Trophoblast cell (in vitro differentiated cells and primary cell): ENCODE data around the gene DNAH2.

Source experiments
- DNase-seq, 2 donors: peaks; one replicate each; pipeline ENCODE4 v3.0.0-alpha.2; 2016
- H2AFZ ChIP-seq: 2 replicates; pipeline ENCODE4 v1.6.1; 2013; ENCODE audit warnings: low read length, moderate library complexity, mild to moderate bottlenecking; ENCODE audit not compliant: insufficient read depth, poor library complexity
- H2AK5ac ChIP-seq: 2 replicates; pipeline ENCODE4 v1.6.1; 2013; ENCODE audit warnings: mild to moderate bottlenecking, low read length
- H2BK120ac ChIP-seq: 2 replicates; pipeline ENCODE4 v1.6.1; 2013; ENCODE audit warnings: low read length, mild to moderate bottlenecking, moderate library complexity; ENCODE audit not compliant: insufficient read depth, poor library complexity
- H2BK12ac ChIP-seq: 2 replicates; pipeline ENCODE4 v1.6.1; 2013; ENCODE audit warnings: mild to moderate bottlenecking, low read length, moderate library complexity
- H2BK5ac ChIP-seq: 2 replicates; pipeline ENCODE4 v1.6.1; 2013; ENCODE audit warnings: low read length, low read depth, moderate library complexity, mild to moderate bottlenecking; ENCODE audit not compliant: poor library complexity
- H3K14ac ChIP-seq: 2 replicates; pipeline ENCODE4 v1.6.1; 2013; ENCODE audit warnings: mild to moderate bottlenecking, low read length
- H3K18ac ChIP-seq: 2 replicates; pipeline ENCODE4 v1.6.1; 2013; ENCODE audit warnings: mild to moderate bottlenecking, low read length
- H3K23ac ChIP-seq: 2 replicates; pipeline ENCODE4 v1.6.1; 2013; ENCODE audit warnings: low read length
- H3K27ac ChIP-seq: 2 replicates; pipeline ENCODE4 v1.5.1; 2013; ENCODE audit warnings: low read depth, mild to moderate bottlenecking, inconsistent platforms, low read length, moderate library complexity
- H3K27me3 ChIP-seq: 2 replicates; pipeline ENCODE4 v1.6.1; 2013; ENCODE audit warnings: inconsistent platforms, mild to moderate bottlenecking, low read length, moderate library complexity; ENCODE audit not compliant: insufficient read depth
- H3K36me3 ChIP-seq, 2 experiments: 1 replicate in 1 of 2; 2 replicates in 1 of 2; pipeline ENCODE4 v1.6.1; 2013; ENCODE audit warnings: low read length in 2 of 2, mild to moderate bottlenecking in 2 of 2, moderate library complexity in 1 of 2; ENCODE audit not compliant: insufficient read depth in 2 of 2, control insufficient read depth in 1 of 2
- H3K4ac ChIP-seq: 2 replicates; pipeline ENCODE4 v1.6.1; 2013; ENCODE audit warnings: low read depth, mild to moderate bottlenecking, low read length, moderate library complexity
- H3K4me1 ChIP-seq, 2 experiments: 1 replicate in 1 of 2; 2 replicates in 1 of 2; pipeline ENCODE4 v1.6.1; 2013; ENCODE audit warnings: low read length in 2 of 2, mild to moderate bottlenecking in 2 of 2, moderate library complexity in 1 of 2; ENCODE audit not compliant: insufficient read depth in 2 of 2, control insufficient read depth in 1 of 2
- H3K4me2 ChIP-seq: 2 replicates; pipeline ENCODE4 v1.6.1; 2013; ENCODE audit warnings: inconsistent platforms, mild to moderate bottlenecking, low read length, moderate library complexity
- H3K4me3 ChIP-seq: 2 replicates; pipeline ENCODE4 v1.5.1; 2013; ENCODE audit warnings: mild to moderate bottlenecking, low read depth, low read length, inconsistent platforms
- H3K79me1 ChIP-seq: one replicate; pipeline ENCODE4 v1.6.1; 2013; ENCODE audit warnings: low read length
- H3K79me2 ChIP-seq: 2 replicates; pipeline ENCODE4 v1.6.1; 2013; ENCODE audit warnings: low read length, mild to moderate bottlenecking; ENCODE audit not compliant: control insufficient read depth, insufficient read depth, poor library complexity
- H3K9ac ChIP-seq: 2 replicates; pipeline ENCODE4 v1.6.1; 2013; ENCODE audit warnings: mild to moderate bottlenecking, low read length
- H3K9me3 ChIP-seq: 2 replicates; pipeline ENCODE4 v1.6.1; 2013; ENCODE audit warnings: low read depth, mild to moderate bottlenecking, control low read depth, inconsistent platforms, low read length; ENCODE audit not compliant: insufficient read depth
- H4K12ac ChIP-seq: 2 replicates; pipeline ENCODE4 v1.6.1; 2013; ENCODE audit warnings: low read depth, mild to moderate bottlenecking, low read length, moderate library complexity
- H4K8ac ChIP-seq: 2 replicates; pipeline ENCODE4 v1.6.1; 2013; ENCODE audit warnings: low read depth, mild to moderate bottlenecking, low read length, moderate library complexity
- H4K91ac ChIP-seq: one replicate; pipeline ENCODE4 v1.6.1; 2013; ENCODE audit warnings: low read depth, mild to moderate bottlenecking, low read length, moderate library complexity
- WGBS: extraction: QIAGEN DNeasy Blood & Tissue Kit; methylation state at CpG from one replicate; pipeline ENCODE4 v1.1.7; 2013; ENCODE audit warnings: missing lambda C conversion rate; ENCODE audit not compliant: insufficient read length, insufficient coverage; ENCODE audit errors: extremely low coverage; 5-methylcytosine and 5-hydroxymethylcytosine counted together

DNAH2 gene

GRCh38 chr17:7705269-7706255, 12.0 kb upstream of the DNAH2 start:
- Histone ChIP-seq H3K4me3 (peak overlapping the region; percentile 68), H2BK12ac (no peak overlapping the region), H3K4me2 (peak overlapping the region; percentile 68), H3K4me1 (peaks cover 28 to 31% of the 10 kb centered on the region in 2 experiments), H3K27me3 (peaks cover 4% of the 10 kb centered on the region), H3K9me3 (no peaks in the 10 kb centered on the region), H2BK5ac (no peak overlapping the region), H4K91ac (peak overlapping the region; percentile 49), H2BK120ac (no peak overlapping the region), H2AFZ (peak overlapping the region; percentile 55), H3K79me2 (no peaks in the 10 kb centered on the region), H3K9ac (peak overlapping the region; percentile 23), H3K27ac (no peak overlapping the region), H3K4ac (no peak overlapping the region), H3K23ac (no peak overlapping the region), H2AK5ac (no peak overlapping the region), H4K8ac (no peak overlapping the region), H3K36me3 (peaks cover 14 to 18% of the 10 kb centered on the region in 2 experiments), H3K79me1 (no peaks in the 10 kb centered on the region), H3K18ac (peak overlapping the region; percentile 88), H4K12ac (no peak overlapping the region), H3K14ac (peak overlapping the region; percentile 55)
- no CpG with 5 or more reads among the region's 50 CpGs for WGBS
- DNase-seq = no peak

GRCh38 chr17:7706631-7707354, 10.8 kb upstream of the DNAH2 start:
- Histone ChIP-seq H2AK5ac (no peak overlapping the region), H2AFZ (no peak overlapping the region), H3K14ac (no peak overlapping the region), H3K4me3 (no peak overlapping the region), H4K91ac (no peak overlapping the region), H3K27me3 (peaks cover 4% of the 10 kb centered on the region), H4K8ac (no peak overlapping the region), H2BK5ac (no peak overlapping the region), H2BK12ac (no peak overlapping the region), H3K23ac (no peak overlapping the region), H3K18ac (no peak overlapping the region), H3K79me1 (no peaks in the 10 kb centered on the region), H3K4ac (no peak overlapping the region), H3K9ac (no peak overlapping the region), H3K4me1 (peaks cover 28 to 31% of the 10 kb centered on the region in 2 experiments), H2BK120ac (no peak overlapping the region), H3K36me3 (peaks cover 6 to 7% of the 10 kb centered on the region in 2 experiments), H3K79me2 (no peaks in the 10 kb centered on the region), H3K27ac (no peak overlapping the region), H3K9me3 (peaks cover 1% of the 10 kb centered on the region), H4K12ac (no peak overlapping the region), H3K4me2 (no peak overlapping the region)
- DNase-seq = no peak
- WGBS = no CpG with 5 or more reads among the region's 3 CpGs

GRCh38 chr17:7707446-7707845, 10.1 kb upstream of the DNAH2 start:
- no peak overlapping the region for H2BK5ac ChIP-seq
- no peak overlapping the region for H3K23ac ChIP-seq
- no peak overlapping the region for H3K4me3 ChIP-seq
- H3K36me3 ChIP-seq = peaks cover under 1 to 6% of the 10 kb centered on the region in 2 experiments
- no peak overlapping the region for H3K9ac ChIP-seq
- no peak overlapping the region for H4K12ac ChIP-seq
- H2BK120ac ChIP-seq = no peak overlapping the region
- no peak overlapping the region for H3K4ac ChIP-seq
- peaks cover 28 to 31% of the 10 kb centered on the region in 2 experiments for H3K4me1 ChIP-seq
- H2AK5ac ChIP-seq = no peak overlapping the region
- H3K79me1 ChIP-seq = no peaks in the 10 kb centered on the region
- H4K8ac ChIP-seq = no peak overlapping the region
- H3K4me2 ChIP-seq = no peak overlapping the region
- no CpG with 5 or more reads among the region's 9 CpGs for WGBS
- no peak overlapping the region for H2BK12ac ChIP-seq
- no peaks in the 10 kb centered on the region for H3K79me2 ChIP-seq
- no peak overlapping the region for H2AFZ ChIP-seq
- DNase-seq = no peak
- H3K27me3 ChIP-seq = peaks cover 4% of the 10 kb centered on the region
- no peak overlapping the region for H3K27ac ChIP-seq
- H3K14ac ChIP-seq = no peak overlapping the region
- H3K9me3 ChIP-seq = peaks cover 2% of the 10 kb centered on the region
- no peak overlapping the region for H3K18ac ChIP-seq
- H4K91ac ChIP-seq = no peak overlapping the region

GRCh38 chr17:7707858-7708750, 9.4 kb upstream of the DNAH2 start:
- no peak overlapping the region for H3K18ac ChIP-seq
- no peak overlapping the region for H2BK120ac ChIP-seq
- no peaks in the 10 kb centered on the region for H3K79me2 ChIP-seq
- H2BK12ac ChIP-seq = no peak overlapping the region
- no peak overlapping the region for H3K4me3 ChIP-seq
- no peaks in the 10 kb centered on the region for H3K36me3 ChIP-seq
- H2AK5ac ChIP-seq = no peak overlapping the region
- H4K91ac ChIP-seq = no peak overlapping the region
- no peak overlapping the region for H3K4me2 ChIP-seq
- peaks cover 2% of the 10 kb centered on the region for H3K9me3 ChIP-seq
- H3K14ac ChIP-seq = no peak overlapping the region
- H3K9ac ChIP-seq = no peak overlapping the region
- no peak overlapping the region for H3K23ac ChIP-seq
- no peak for DNase-seq
- peaks cover 4% of the 10 kb centered on the region for H3K27me3 ChIP-seq
- H4K12ac ChIP-seq = no peak overlapping the region
- H3K27ac ChIP-seq = no peak overlapping the region
- WGBS = no CpG with 5 or more reads among the region's 22 CpGs
- H3K79me1 ChIP-seq = no peaks in the 10 kb centered on the region
- no peak overlapping the region for H2BK5ac ChIP-seq
- no peak overlapping the region for H3K4ac ChIP-seq
- no peak overlapping the region for H4K8ac ChIP-seq
- H2AFZ ChIP-seq = no peak overlapping the region
- H3K4me1 ChIP-seq = peaks cover 27 to 29% of the 10 kb centered on the region in 2 experiments
